ENCODE results near the gene MSMP.

Gene MSMP

GRCh38 chr9:35776018-35776417 is 21.9 kb upstream of the MSMP start:
- peaks cover 2% of the 10 kb centered on the region for H3K79me2 ChIP-seq (ENCODE audit: control insufficient read depth, insufficient read depth, low read length, poor library complexity)
- no peaks in the 10 kb centered on the region for H3K27me3 ChIP-seq (ENCODE audit: insufficient read depth, low read length)
- no peak overlapping the region for H4K8ac ChIP-seq (ENCODE audit: low read depth, low read length)
- H2AK5ac ChIP-seq (ENCODE audit: low read length) = no peak overlapping the region
- no peak overlapping the region for H2BK120ac ChIP-seq (ENCODE audit: insufficient read depth, low read length, poor library complexity)
- H3K9me3 ChIP-seq (ENCODE audit: insufficient read depth, low read depth, low read length) = no peaks in the 10 kb centered on the region
- no peak overlapping the region for H4K91ac ChIP-seq (ENCODE audit: low read depth, low read length)
- H3K36me3 ChIP-seq (ENCODE audit: control insufficient read depth in 1 of 2, insufficient read depth in 2 of 2, low read length in 2 of 2) = no peaks in the 10 kb centered on the region
- no peak overlapping the region for H3K9ac ChIP-seq (ENCODE audit: low read length)
- no peak overlapping the region for H3K18ac ChIP-seq (ENCODE audit: low read length)
- no peaks in the 10 kb centered on the region for H3K79me1 ChIP-seq (ENCODE audit: low read length)
- H3K27ac ChIP-seq (ENCODE audit: low read depth, low read length) = no peak overlapping the region
- H3K4me1 ChIP-seq (ENCODE audit: control insufficient read depth in 1 of 2, insufficient read depth in 2 of 2, low read length in 2 of 2) = peaks cover 0 to 2% of the 10 kb centered on the region in 2 experiments
- no peak overlapping the region for H2BK12ac ChIP-seq (ENCODE audit: low read length)
- H2AFZ ChIP-seq (ENCODE audit: insufficient read depth, low read length, poor library complexity) = no peak overlapping the region
- H3K23ac ChIP-seq (ENCODE audit: low read length) = no peak overlapping the region
- no peak overlapping the region for H2BK5ac ChIP-seq (ENCODE audit: low read depth, low read length, poor library complexity)
- no peak overlapping the region for H3K4ac ChIP-seq (ENCODE audit: low read depth, low read length)
- no peak overlapping the region for H3K4me3 ChIP-seq (ENCODE audit: low read depth, low read length)
- DNase-seq = no peak
- no peak overlapping the region for H4K12ac ChIP-seq (ENCODE audit: low read depth, low read length)
- no CpG with 5 or more reads among the region's 4 CpGs for WGBS (ENCODE audit: extremely low coverage, insufficient coverage, insufficient read length)
- no peak overlapping the region for H3K4me2 ChIP-seq (ENCODE audit: low read length)
- no peak overlapping the region for H3K14ac ChIP-seq (ENCODE audit: low read length)

GRCh38 chr9:35774907-35775635 is 21.0 kb upstream of the MSMP start:
- H4K12ac ChIP-seq (ENCODE audit: low read depth, low read length) = no peak overlapping the region
- H3K18ac ChIP-seq (ENCODE audit: low read length) = no peak overlapping the region
- no peak overlapping the region for H3K4me2 ChIP-seq (ENCODE audit: low read length)
- H2AFZ ChIP-seq (ENCODE audit: insufficient read depth, low read length, poor library complexity) = no peak overlapping the region
- H2BK5ac ChIP-seq (ENCODE audit: low read depth, low read length, poor library complexity) = no peak overlapping the region
- H3K79me2 ChIP-seq (ENCODE audit: control insufficient read depth, insufficient read depth, low read length, poor library complexity) = peaks cover 2% of the 10 kb centered on the region
- H3K23ac ChIP-seq (ENCODE audit: low read length) = no peak overlapping the region
- H3K4me1 ChIP-seq (ENCODE audit: control insufficient read depth in 1 of 2, insufficient read depth in 2 of 2, low read length in 2 of 2) = peaks cover 0 to 4% of the 10 kb centered on the region in 2 experiments
- H3K4ac ChIP-seq (ENCODE audit: low read depth, low read length) = no peak overlapping the region
- WGBS (ENCODE audit: extremely low coverage, insufficient coverage, insufficient read length) = no CpG with 5 or more reads among the region's 7 CpGs
- no peak overlapping the region for H4K91ac ChIP-seq (ENCODE audit: low read depth, low read length)
- no peak overlapping the region for H4K8ac ChIP-seq (ENCODE audit: low read depth, low read length)
- H2BK120ac ChIP-seq (ENCODE audit: insufficient read depth, low read length, poor library complexity) = no peak overlapping the region
- H2BK12ac ChIP-seq (ENCODE audit: low read length) = no peak overlapping the region
- no peaks in the 10 kb centered on the region for H3K9me3 ChIP-seq (ENCODE audit: insufficient read depth, low read depth, low read length)
- no peak overlapping the region for H3K14ac ChIP-seq (ENCODE audit: low read length)
- H3K9ac ChIP-seq (ENCODE audit: low read length) = no peak overlapping the region
- no peak overlapping the region for H3K4me3 ChIP-seq (ENCODE audit: low read depth, low read length)
- no peaks in the 10 kb centered on the region for H3K27me3 ChIP-seq (ENCODE audit: insufficient read depth, low read length)
- H3K27ac ChIP-seq (ENCODE audit: low read depth, low read length) = no peak overlapping the region
- no peak overlapping the region for H2AK5ac ChIP-seq (ENCODE audit: low read length)
- no peaks in the 10 kb centered on the region for H3K79me1 ChIP-seq (ENCODE audit: low read length)
- no peak for DNase-seq
- no peaks in the 10 kb centered on the region for H3K36me3 ChIP-seq (ENCODE audit: control insufficient read depth in 1 of 2, insufficient read depth in 2 of 2, low read length in 2 of 2)

- H2BK12ac ChIP-seq (ENCODE audit: low read length) = no peak overlapping the region
- peak in 1 of 2 donors; percentile 17 for DNase-seq
- H2AFZ ChIP-seq (ENCODE audit: insufficient read depth, low read length, poor library complexity) = no peak overlapping the region
- peaks cover 2% of the 10 kb centered on the region for H3K79me2 ChIP-seq (ENCODE audit: control insufficient read depth, insufficient read depth, low read length, poor library complexity)
- no peak overlapping the region for H3K4ac ChIP-seq (ENCODE audit: low read depth, low read length)
- no peak overlapping the region for H3K18ac ChIP-seq (ENCODE audit: low read length)
- no peak overlapping the region for H3K4me3 ChIP-seq (ENCODE audit: low read depth, low read length)
- no peak overlapping the region for H4K12ac ChIP-seq (ENCODE audit: low read depth, low read length)
- WGBS (ENCODE audit: extremely low coverage, insufficient coverage, insufficient read length) = no CpG with 5 or more reads among the region's 3 CpGs
- H3K27ac ChIP-seq (ENCODE audit: low read depth, low read length) = no peak overlapping the region
- peaks cover 0 to 4% of the 10 kb centered on the region in 2 experiments for H3K4me1 ChIP-seq (ENCODE audit: control insufficient read depth in 1 of 2, insufficient read depth in 2 of 2, low read length in 2 of 2)
- H3K9ac ChIP-seq (ENCODE audit: low read length) = no peak overlapping the region
- no peak overlapping the region for H4K91ac ChIP-seq (ENCODE audit: low read depth, low read length)
- no peaks in the 10 kb centered on the region for H3K79me1 ChIP-seq (ENCODE audit: low read length)
- H3K4me2 ChIP-seq (ENCODE audit: low read length) = no peak overlapping the region
- no peak overlapping the region for H2AK5ac ChIP-seq (ENCODE audit: low read length)
- H4K8ac ChIP-seq (ENCODE audit: low read depth, low read length) = no peak overlapping the region
- H2BK5ac ChIP-seq (ENCODE audit: low read depth, low read length, poor library complexity) = no peak overlapping the region
- no peaks in the 10 kb centered on the region for H3K9me3 ChIP-seq (ENCODE audit: insufficient read depth, low read depth, low read length)
- no peak overlapping the region for H2BK120ac ChIP-seq (ENCODE audit: insufficient read depth, low read length, poor library complexity)
- H3K36me3 ChIP-seq (ENCODE audit: control insufficient read depth in 1 of 2, insufficient read depth in 2 of 2, low read length in 2 of 2) = no peaks in the 10 kb centered on the region
- no peak overlapping the region for H3K14ac ChIP-seq (ENCODE audit: low read length)
- H3K27me3 ChIP-seq (ENCODE audit: insufficient read depth, low read length) = no peaks in the 10 kb centered on the region
- no peak overlapping the region for H3K23ac ChIP-seq (ENCODE audit: low read length)
These were observed 17.9 kb upstream of the MSMP start for GRCh38 chr9:35771943-35772342.

GRCh38 chr9:35771534-35771933 is 17.5 kb upstream of the MSMP start:
- no peaks in the 10 kb centered on the region for H3K36me3 ChIP-seq (ENCODE audit: control insufficient read depth in 1 of 2, insufficient read depth in 2 of 2, low read length in 2 of 2)
- no peak overlapping the region for H2AK5ac ChIP-seq (ENCODE audit: low read length)
- H3K9ac ChIP-seq (ENCODE audit: low read length) = no peak overlapping the region
- no peak overlapping the region for H4K8ac ChIP-seq (ENCODE audit: low read depth, low read length)
- H3K23ac ChIP-seq (ENCODE audit: low read length) = no peak overlapping the region
- H3K27me3 ChIP-seq (ENCODE audit: insufficient read depth, low read length) = no peaks in the 10 kb centered on the region
- H3K14ac ChIP-seq (ENCODE audit: low read length) = no peak overlapping the region
- H3K18ac ChIP-seq (ENCODE audit: low read length) = no peak overlapping the region
- no peak overlapping the region for H4K91ac ChIP-seq (ENCODE audit: low read depth, low read length)
- no peak overlapping the region for H2AFZ ChIP-seq (ENCODE audit: insufficient read depth, low read length, poor library complexity)
- H3K27ac ChIP-seq (ENCODE audit: low read depth, low read length) = no peak overlapping the region
- no peaks in the 10 kb centered on the region for H3K79me1 ChIP-seq (ENCODE audit: low read length)
- no peak overlapping the region for H4K12ac ChIP-seq (ENCODE audit: low read depth, low read length)
- H2BK12ac ChIP-seq (ENCODE audit: low read length) = no peak overlapping the region
- H3K4me1 ChIP-seq (ENCODE audit: control insufficient read depth in 1 of 2, insufficient read depth in 2 of 2, low read length in 2 of 2) = peaks cover 0 to 4% of the 10 kb centered on the region in 2 experiments
- peaks cover 2% of the 10 kb centered on the region for H3K79me2 ChIP-seq (ENCODE audit: control insufficient read depth, insufficient read depth, low read length, poor library complexity)
- no peaks in the 10 kb centered on the region for H3K9me3 ChIP-seq (ENCODE audit: insufficient read depth, low read depth, low read length)
- H2BK120ac ChIP-seq (ENCODE audit: insufficient read depth, low read length, poor library complexity) = no peak overlapping the region
- DNase-seq = no peak
- no peak overlapping the region for H3K4ac ChIP-seq (ENCODE audit: low read depth, low read length)
- H3K4me2 ChIP-seq (ENCODE audit: low read length) = no peak overlapping the region
- no peak overlapping the region for H3K4me3 ChIP-seq (ENCODE audit: low read depth, low read length)
- no CpG with 5 or more reads among the region's 1 CpG for WGBS (ENCODE audit: extremely low coverage, insufficient coverage, insufficient read length)
- H2BK5ac ChIP-seq (ENCODE audit: low read depth, low read length, poor library complexity) = no peak overlapping the region

Data from trophoblast cell (in vitro differentiated cells and primary cell).